Stimulated activated CD8-positive, alpha-beta memory T cell treated with anti-CD3 and anti-CD28 coated beads, Interleukin-7, amount 100 ng/mL, for 4 hours (primary cell): ENCODE results near the gene PNLIPRP2.

Source experiments
- DNase-seq, 2 donors: peaks; one replicate each; pipeline ENCODE4 v3.0.0-alpha.2; 2020; ENCODE audit warnings: low read depth in 2 of 2

Gene PNLIPRP2

DNA sequence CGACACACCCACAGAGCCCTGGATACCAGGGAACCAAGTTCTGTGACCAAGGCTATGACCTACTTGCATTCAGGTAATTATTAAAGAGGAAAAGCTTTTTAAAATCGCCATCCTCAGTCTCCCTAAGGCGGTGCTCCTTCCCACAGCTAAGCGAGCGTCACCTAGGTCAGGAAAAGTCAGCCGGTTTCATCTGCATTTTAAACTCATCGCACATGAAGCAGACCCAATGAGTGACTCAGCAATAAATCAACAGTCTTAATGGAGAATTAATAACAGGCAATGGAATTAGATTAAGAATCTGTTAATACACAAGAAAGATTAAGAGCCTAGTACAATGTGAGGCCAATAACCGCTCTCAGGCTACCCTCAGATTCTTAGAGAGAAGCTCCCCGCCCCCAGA, 62.4 kb downstream of the PNLIPRP2 start:
- no peak for DNase-seq

DNA sequence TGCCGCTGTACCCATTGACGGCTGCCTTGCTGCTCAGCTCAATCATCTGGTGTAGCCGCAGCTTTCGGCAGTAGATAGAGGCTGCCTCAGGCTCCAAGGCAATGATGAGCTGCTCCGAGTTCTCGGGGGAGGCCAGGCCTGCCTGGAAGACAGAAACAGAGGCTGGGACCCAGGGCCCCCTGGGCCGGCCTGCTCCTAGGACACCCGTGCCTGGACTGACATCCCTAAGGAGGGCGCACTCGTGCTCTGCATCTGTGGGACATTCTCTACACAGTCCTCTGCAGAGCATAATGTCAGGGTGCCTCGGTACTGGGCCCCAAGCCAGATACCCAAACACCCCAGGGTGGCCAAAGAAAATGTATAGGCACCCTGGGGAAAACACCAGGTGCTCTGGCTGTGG, 63.1 kb downstream of the PNLIPRP2 start:
- no peak for DNase-seq

DNA sequence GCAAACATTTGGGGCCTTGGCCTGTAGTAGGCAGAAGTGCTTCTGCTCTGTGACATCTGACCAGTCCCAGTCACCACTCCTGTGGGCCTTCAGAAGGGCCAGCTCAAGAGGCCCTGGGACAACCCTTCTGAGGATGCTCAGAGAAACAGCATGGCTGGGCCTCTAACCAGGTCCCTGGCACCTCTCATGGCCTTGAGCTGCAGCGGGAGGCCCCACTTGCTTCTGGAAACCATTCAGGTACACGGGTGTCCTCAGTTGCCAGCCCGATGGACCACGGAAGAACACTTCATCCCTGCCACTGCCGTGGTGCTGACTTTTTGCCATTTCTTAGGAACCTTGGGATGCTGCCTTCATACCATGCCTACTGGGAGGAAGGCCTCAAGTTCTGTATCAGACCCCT, 64.0 kb downstream of the PNLIPRP2 start:
- no peak for DNase-seq

DNA sequence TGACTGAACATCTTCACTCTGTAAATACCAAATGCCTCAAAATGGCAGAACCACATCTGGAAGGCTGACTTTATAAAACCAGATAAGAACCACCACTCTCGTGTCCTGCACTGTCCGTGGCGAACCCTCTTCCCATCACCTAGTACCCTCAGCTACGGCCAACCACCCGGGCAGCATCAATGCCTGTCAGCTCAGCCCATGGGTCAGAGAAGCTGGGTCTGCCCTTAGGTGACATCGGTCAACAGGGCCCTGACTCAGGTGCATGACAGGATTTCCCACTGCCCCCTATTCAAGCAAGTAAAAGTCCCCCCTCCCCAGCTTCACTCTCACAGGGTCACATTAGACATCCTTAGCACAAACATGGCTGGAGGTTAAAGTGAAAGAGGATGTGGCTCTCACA, 65.1 kb downstream of the PNLIPRP2 start:
- DNase-seq = no peak

DNA sequence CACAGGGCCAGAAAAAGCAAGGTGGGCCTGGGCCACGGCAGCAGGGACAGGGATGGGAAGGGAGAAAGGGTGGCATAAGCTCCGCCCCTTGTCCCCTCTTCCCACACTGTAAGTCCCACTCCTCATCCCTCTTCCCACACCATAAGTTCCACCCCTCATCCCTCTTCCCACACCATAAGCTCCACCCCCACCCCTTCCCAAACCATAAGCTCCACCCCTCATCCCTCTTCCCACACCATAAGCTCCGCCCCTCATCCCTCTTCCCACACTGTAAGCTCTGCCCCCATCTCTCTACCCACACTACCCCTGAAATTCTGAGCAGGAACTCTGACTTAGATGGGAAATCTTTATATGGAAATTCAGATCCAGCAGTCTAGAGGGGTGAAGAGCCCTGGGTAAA, 65.9 kb downstream of the PNLIPRP2 start:
- DNase-seq = no peak

DNA sequence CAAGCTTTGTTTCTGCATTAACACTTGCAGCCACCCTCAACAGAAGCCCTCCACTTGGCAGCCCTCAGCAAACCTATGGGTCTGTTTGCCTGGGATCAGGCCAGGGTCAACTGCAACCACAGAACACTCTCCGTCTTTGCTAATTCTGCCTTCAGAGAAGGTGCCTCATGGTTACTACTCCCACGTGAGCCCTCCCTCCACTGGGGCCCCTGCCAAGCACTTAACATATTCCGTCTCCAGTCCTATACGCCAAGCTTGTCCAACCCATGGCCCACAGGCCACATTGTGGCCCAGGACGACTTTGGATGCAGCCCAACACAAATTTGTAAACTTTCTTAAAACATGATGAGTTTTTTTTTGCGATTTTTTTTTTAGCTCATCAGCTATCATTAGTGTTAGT, 66.9 kb downstream of the PNLIPRP2 start:
- DNase-seq = no peak

DNA sequence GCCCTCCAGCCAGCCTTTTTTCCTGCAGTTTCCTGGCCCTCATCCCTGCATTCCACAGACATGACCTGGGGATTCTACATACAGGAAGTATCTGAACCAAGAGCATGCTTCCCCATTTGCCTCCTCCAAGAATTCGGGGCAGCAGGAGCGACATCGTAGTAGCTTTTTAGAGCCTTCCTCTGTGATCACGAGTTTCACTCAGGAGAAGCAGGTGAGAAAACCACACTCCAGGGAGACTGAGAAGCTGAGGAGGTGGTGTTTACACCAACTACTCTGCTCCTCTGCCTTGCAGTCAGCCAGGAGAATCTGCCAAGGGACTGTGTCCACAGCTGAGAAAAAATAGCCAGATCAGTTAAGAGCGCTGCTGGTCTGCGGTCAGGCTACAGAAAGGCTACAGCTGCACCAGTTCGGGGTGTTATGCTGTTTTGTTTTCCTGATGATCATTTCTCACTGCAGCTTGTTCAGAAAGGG, 67.5 kb downstream of the PNLIPRP2 start:
- DNase-seq = no peak

DNA sequence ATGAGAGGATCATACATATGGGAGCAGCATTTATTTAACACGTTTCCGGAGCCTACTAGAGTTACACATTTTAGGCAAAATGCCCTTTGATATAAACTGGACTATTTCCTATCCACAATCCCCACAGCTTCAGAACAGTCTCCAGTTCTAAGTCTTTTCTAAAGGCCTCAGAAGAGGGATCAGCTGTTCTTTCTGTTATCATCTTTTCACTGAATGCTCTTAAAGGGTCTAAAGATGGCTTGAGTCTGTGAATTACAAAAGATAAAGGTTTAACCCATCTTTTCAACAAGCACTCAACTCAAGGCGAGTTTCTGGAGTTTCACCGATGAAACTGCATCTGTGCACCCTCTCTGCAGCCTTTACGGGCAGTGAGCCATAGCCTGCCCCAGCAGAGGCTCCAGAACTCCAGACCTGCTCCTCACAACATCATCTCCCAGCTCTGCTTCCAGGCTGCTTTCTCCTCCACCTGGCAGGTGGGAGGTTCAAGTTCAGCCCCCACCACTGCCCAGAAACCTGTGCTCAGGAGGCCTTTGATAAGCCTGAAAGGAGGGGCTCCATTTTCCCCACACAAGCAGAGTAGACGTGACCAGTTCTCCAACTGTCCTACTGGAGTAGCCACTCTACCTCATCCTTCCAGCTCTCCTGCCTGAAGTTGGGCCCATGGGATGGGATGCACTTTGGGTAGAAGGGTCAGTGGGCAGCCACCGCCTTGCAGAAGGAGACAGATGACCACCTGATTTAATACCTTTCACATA, 68.2 kb downstream of the PNLIPRP2 start:
- DNase-seq = no peak

DNA sequence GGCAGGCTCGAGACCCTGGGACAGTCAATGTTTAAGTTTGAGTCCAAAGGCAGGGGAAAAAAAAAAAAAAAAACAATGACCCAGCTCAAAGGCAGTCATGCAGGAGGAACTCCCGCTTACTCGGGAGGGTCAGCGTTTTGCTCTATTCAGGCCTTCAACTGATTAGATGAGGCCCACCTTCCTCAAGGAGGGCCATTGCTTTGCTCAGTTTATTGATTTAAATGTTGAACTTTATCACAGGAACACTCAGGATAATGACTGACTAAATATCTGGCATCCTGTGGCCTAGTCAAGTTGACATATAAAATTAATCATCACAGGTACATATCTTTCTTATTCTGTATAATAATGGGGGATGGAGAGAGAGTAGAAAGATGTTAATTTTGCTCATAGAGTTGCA, 69.0 kb downstream of the PNLIPRP2 start:
- no peak for DNase-seq

DNA sequence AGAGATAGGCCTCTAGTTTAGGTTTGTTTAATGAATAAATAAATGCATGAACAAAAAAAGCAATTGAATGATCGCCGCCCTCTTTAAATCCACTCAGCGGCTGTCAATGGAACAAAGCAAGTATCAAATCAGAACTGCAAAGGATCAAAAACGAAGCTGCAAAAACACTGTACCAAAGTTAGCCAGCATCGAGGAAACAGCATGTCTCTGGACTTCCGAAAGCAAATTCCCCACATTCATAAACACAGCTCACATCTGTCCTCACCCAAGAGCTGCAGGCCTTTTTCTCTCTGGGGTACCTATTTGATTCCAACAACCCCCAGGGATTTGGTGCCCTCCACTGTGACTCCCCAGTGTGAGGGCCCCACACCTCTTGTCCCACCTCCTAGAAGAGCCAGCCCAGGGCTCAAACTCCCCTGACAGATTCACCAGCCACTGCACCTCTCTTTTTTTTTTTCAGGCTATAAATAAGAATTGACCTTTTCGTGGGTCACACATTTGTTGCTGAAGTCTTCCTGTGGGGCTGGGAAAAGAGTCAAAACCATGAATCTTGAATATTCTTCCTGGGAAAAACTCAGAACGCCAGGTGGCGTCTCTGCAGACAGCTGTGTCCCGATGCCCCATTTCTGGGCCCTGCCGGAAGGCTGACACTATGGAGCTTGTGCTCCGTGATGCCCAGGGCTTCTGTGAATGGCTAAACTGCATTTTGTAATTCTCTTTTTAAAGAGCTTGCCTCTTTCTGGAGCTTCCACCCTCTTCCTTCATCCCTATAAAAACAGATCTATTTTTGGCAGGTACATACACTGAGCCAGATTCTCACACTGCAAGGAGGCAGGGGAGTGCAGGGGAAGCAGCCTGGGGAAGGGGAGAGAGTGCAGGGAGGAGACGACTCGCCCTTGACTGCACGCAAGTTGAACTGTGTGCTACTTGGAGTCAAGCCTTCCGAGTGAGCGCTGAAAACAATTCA, 69.9 kb downstream of the PNLIPRP2 start:
- no peak for DNase-seq

DNA sequence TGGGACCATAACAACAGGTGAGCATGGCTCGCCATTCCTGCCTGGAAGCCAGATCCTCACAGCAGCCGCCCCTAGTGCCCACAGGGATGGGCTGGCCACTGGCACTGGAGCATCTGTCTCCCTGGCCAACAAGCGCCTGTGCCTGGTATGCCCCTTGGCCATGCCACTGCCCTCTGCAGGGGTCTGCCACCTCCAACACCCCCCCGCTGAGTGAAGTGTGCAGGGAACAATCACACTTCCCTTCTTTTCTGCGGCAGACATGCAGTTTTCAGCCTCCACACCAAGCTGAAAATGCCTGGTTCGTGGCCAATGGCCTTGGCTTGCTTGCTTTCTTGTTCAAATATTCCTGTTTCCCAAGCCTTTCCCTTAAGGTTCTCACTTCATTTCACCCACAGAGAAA, 70.9 kb downstream of the PNLIPRP2 start:
- DNase-seq = no peak

DNA sequence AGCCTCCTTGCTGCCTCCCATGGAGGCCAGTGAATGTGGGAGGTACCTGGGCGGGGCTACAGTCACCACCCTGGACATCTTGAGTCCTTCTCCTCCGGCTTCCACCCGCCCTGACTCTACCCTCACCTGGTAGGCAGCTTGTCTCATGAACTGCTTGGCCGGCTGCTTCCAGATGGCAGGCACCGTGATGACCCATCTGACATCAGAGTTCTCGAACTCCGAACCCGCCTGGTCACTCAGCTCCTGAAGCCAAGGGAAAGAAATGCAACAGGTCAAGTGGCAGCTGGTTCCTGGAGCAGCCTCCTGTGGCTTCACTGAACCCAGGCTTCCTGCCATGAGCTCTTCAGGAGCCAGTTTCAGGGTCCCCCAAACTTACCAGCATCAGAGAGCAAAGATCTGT, 71.5 kb downstream of the PNLIPRP2 start:
- no peak for DNase-seq

DNA sequence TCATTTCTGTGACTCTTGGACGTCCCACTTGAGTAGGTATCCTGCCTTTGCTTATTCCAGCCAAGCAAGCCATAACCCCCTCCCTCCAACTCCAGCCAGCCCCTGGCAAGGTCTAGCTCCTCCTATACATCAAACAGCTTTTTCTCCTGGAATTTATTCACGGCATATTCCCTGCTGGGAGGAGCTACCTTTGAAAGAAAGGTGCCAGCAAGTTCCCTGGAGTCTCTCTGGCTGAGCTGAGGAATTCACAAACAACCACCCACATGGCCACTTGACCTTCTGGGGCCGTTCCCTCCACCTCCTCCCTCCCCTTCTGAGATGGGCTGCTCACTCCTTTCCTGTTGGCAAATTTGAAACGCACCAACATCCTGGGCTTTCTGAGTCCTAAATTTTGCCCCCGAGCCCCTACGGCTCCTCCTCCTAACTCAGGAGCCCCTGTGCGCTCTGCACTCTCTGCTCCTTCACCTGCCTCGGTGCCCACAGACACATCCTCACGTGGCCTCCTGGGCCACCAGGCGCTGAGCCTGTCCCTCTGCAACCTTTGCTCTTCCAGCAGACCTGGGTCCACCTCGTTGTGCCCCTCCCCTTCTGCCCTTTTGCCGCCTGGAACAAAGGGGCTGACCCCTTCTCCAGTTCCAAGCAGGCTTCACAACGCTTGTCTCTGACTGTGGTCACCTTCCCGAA, 73.6 kb downstream of the PNLIPRP2 start:
- DNase-seq = no peak
